ENCODE measurements around the gene CPXM2. TPM values are rescaled to one million over a fixed set of nuclear protein-coding genes. Genes with fewer than 3 reads are reported as not detected.

Gene CPXM2
- total and polyA plus RNA-seq, 9 of the 15 experiments (the other 6 are each of a cell fraction or from before 2014, with no cell fraction given) = not detected

GRCh38 chr10:123836418-123837145, 55.0 kb downstream of the CPXM2 start:
- DNase-seq (ENCODE audit: extremely low read depth in 1 of 4, low spot score in 3 of 4) (no peak), ATAC-seq (no peak), FAIRE-seq (no peak)
- no TSS peak for BruUV-seq (replicated peaks)
- in situ Hi-C loops (cut with MboI) = no loop called here
- H3K4me3 ChIP-seq = no peak overlapping the region
- H3K27ac ChIP-seq (ENCODE audit: extremely low read depth, low read depth, low read length) = no peak overlapping the region
- H3K4me1 ChIP-seq (replicated peaks in 1 of 2; ENCODE audit: control insufficient read depth in 2 of 2, insufficient read depth in 2 of 2, low read length in 2 of 2) = no peaks in the 10 kb centered on the region
- POLR2A ChIA-PET = no interaction called here
- no peaks in the 10 kb centered on the region for H3K36me3 ChIP-seq (ENCODE audit: control insufficient read depth, insufficient read depth, low read length)
- H3K27me3 ChIP-seq (ENCODE audit: control insufficient read depth in 2 of 2, insufficient read depth in 2 of 2, low read length in 2 of 2) = no peaks in the 10 kb centered on the region
- CTCF ChIA-PET (ENCODE audit: low intra/inter-chr PET ratio) = no interaction called here
- WGBS (ENCODE audit: insufficient coverage, low coverage, missing lambda C conversion rate) = 0% methylated on average over 3 of the region's 6 CpGs
- TF ChIP-seq BRF2 (IDR thresholded peaks at IDR 0.05; ENCODE audit: borderline replicate concordance, insufficient read depth, insufficient read length) = no peak
- no peak for TF ChIP-seq CCNT2 (IDR thresholded peaks at IDR 0.05; ENCODE audit: borderline replicate concordance, extremely low read depth, insufficient read length, low read depth, low read length)
- no peak for TF ChIP-seq PRDM10 (IDR thresholded peaks at IDR 0.05; ENCODE audit: partially characterized antibody)
- TF ChIP-seq PHB (CRISPR knock-in tag; IDR thresholded peaks at IDR 0.05) = no peak
- TF ChIP-seq IRF2 (CRISPR knock-in tag; IDR thresholded peaks at IDR 0.05) = no peak
- no peak for TF ChIP-seq CEBPB (tag; IDR thresholded peaks at IDR 0.05)
- TF ChIP-seq ZNF644 (tag; IDR thresholded peaks at IDR 0.05; ENCODE audit: low read depth) = no peak
- no peak overlapping the region for H3K9ac ChIP-seq (ENCODE audit: insufficient read depth in 1 of 2, low read depth in 2 of 2, low read length in 2 of 2)
- no peak overlapping the region for H3K4me2 ChIP-seq (ENCODE audit: insufficient read depth, low read length)
- no peaks in the 10 kb centered on the region for H4K20me1 ChIP-seq (replicated peaks; ENCODE audit: control insufficient read depth, insufficient read depth, low read length)
- H2AFZ ChIP-seq (ENCODE audit: low read depth, low read length) = no peak overlapping the region
- H3K9me3 ChIP-seq (replicated peaks; ENCODE audit: control insufficient read depth, insufficient read depth, low read depth, low read length) = no peaks in the 10 kb centered on the region
- intact Hi-C loops (cut with micrococcal nuclease) = no loop called here
- no peaks in the 10 kb centered on the region for H3K9me1 ChIP-seq (ENCODE audit: control insufficient read depth, insufficient read depth, low read length)
- no peaks in the 10 kb centered on the region for H3K79me2 ChIP-seq (ENCODE audit: control insufficient read depth, insufficient read depth, low read length)

Measured in K562 (cell line).